Omental fat pad (tissue), 4 donors: ENCODE results near the gene PPARA. TPM values are rescaled to one million over a fixed set of nuclear protein-coding genes. Genes with fewer than 3 reads are reported as not detected.

Source experiments
- ATAC-seq: fragments of 150-250 bp; one replicate; pipeline ENCODE4 v1.9.1; 2016; ENCODE audit warnings: mild to moderate bottlenecking, moderate library complexity; ENCODE audit not compliant: low FRiP score
- DNase-seq: peaks from one replicate; pipeline ENCODE4 v3.0.0-alpha.2; 2019; ENCODE audit warnings: low spot score
- total RNA-seq, 4 donors: library from RNA; depleted of rRNA; stranded (reverse); fragments of >200 nt; gene quantifications; one replicate each; pipeline ENCODE4 v1.1.0, GENCODE V29; 2016
- TF ChIP-seq, protein P1 (sequence below), 3 donors: fragments of 450-650 bp; IDR thresholded peaks; one replicate each; pipeline ENCODE4 v1.5.1; 2016 to 2017; ENCODE audit warnings: antibody characterized with exemption in 3 of 3, mild to moderate bottlenecking in 3 of 3, moderate library complexity in 2 of 3

PPARA gene
- total RNA-seq, 4 donors from 2014 or later: 20.7 to 35.5 (median 30.4) TPM

DNA sequence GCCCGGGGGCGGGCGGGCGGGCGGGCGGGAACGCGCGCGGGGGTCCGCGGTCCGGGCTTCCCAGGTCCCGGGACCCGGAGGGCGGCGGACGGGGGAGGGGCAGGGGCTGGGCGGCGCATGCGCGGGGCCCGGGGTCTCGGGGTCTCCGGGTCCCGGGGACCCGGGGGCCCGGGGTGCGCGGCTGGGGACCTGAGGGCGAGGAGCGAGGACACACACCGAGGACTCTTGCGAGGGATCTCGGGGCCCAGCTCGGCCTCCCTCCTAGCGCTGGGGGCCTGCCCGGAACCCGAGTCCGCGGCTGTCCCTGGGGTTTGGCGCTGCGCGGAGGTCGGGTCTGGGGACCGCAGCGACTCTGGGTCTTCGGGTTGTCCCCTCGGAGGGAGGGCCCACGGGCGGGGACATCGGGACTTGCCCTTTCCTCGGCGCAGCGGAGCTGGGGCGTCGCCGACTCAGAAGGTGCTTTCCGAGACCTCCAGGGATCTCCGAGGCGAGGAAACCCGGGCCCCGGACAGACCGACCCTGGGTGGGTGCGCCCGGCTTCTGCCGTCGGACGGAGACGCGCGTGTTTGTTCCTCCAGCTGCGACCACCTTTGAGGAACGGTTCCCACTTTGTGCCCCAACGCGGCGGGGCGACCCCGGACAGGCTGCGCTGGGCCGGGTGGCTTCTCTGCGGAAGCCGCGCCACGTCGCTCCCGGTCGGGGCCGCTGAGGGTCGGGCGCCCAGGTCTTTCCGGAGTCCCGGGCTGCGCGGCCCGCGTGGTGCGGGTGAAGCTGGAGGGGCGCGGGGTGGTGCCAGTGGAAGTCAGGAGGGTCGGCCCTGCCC lies 540 bp downstream of the PPARA start:
- TF ChIP-seq, protein P1, sequence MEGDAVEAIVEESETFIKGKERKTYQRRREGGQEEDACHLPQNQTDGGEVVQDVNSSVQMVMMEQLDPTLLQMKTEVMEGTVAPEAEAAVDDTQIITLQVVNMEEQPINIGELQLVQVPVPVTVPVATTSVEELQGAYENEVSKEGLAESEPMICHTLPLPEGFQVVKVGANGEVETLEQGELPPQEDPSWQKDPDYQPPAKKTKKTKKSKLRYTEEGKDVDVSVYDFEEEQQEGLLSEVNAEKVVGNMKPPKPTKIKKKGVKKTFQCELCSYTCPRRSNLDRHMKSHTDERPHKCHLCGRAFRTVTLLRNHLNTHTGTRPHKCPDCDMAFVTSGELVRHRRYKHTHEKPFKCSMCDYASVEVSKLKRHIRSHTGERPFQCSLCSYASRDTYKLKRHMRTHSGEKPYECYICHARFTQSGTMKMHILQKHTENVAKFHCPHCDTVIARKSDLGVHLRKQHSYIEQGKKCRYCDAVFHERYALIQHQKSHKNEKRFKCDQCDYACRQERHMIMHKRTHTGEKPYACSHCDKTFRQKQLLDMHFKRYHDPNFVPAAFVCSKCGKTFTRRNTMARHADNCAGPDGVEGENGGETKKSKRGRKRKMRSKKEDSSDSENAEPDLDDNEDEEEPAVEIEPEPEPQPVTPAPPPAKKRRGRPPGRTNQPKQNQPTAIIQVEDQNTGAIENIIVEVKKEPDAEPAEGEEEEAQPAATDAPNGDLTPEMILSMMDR (IDR thresholded peaks at IDR 0.05): no peak
- DNase-seq: no peak
- peak; percentile 35 for ATAC-seq

DNA sequence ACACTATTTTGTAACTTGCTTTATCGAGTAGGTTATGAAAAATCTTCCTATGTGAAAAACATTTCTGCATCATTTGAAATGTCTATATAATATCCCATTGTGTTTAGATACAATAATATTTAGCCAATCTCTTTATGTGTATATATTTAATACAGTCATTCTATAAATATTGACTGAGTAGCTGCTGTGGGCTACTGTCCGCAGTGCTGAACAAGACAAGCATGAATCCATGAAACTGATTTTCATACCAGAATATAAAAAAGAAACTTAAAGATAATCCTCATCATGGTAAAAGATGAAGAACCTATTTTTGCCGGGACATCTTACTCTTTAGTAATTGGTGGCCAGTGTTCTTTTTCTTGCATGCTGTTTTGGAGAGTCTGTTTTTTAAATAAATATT lies 3.6 kb downstream of the PPARA start:
- DNase-seq (no peak), ATAC-seq (no peak)
- TF ChIP-seq, protein P1 (IDR thresholded peaks at IDR 0.05): no peak

DNA sequence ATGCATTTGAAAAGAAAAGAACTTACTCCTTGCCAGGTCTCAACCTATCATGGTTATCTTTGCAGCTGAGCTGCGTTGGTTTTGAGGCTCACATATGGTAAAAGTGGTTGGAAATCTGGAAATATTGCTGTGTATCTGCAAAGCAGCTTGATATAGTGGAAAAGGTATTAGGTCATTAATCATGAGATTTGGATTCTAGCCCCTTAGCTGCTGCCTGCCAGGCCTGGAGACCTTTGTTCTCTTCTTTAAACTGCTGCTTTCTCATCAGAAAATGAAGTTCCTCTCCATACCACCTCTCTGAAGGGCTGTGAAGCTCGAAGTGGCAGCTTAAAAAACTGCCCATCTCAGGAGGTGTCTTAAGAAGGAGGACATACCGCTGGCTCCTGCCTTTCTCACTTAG lies 5.7 kb downstream of the PPARA start:
- no peak for DNase-seq
- no peak for ATAC-seq
- TF ChIP-seq, protein P1 (IDR thresholded peaks at IDR 0.05): no peak

DNA sequence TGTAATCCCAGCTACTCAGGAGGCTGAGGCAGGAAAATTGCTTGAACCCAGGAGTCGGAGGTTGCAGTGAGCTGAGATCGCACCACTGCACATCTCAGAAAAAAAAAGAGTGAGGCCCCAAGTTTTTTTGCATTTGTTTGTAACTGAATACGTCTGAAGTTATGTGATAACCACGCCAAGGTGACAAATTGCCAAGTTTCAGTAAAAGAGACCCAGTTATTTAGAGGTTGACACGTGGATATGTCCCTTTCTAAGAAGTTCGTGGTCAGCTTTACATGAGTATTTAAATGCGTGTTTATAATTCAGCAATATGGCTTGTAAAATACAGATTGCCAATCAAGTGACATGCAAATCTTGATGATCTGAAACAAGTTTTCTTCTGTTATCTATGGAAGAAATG lies 8.0 kb downstream of the PPARA start:
- DNase-seq: no peak
- no peak for ATAC-seq
- TF ChIP-seq, protein P1 (IDR thresholded peaks at IDR 0.05): no peak

DNA sequence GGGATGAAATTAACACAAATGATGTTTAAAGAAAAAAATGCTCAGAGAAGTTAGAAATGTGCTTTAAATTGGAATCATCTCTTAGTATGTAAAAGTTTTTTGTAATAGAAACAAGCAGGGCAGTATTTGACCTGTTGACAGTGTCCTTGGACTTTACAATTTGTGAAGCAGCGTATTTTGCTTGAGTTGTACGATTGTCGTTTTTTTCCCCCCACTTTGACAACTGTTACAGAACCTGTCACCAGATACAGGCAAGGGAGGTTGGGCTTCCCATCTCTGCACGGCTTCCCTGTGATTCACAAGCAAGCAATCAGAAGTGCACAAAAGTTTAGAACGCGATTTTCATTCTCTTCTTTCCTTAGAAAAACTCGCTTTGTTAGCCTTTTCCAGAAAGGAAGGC lies 8.9 kb downstream of the PPARA start:
- ATAC-seq: no peak
- no peak for DNase-seq
- TF ChIP-seq, protein P1 (IDR thresholded peaks at IDR 0.05): no peak

DNA sequence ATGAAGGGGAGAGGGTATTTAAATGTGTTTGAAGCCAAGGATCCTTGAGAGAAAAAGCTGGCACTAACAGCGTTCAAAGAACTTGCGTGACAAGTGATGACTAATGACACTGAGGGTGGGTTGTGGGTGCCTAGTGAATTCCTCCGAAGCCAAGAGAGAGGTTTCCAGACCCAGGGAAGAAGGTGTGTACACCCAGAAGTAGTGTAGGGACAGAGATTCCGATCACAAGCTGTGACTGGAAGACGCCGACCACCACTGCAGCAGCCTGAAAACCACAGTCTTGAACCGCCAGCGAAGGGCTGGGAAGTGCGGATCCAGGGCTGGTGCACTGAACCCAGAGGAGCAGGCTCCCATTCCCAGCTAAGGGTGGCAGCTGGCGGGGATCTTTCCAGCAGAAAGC lies 9.5 kb downstream of the PPARA start:
- no peak for ATAC-seq
- no peak for DNase-seq
- TF ChIP-seq, protein P1 (IDR thresholded peaks at IDR 0.05): no peak

DNA sequence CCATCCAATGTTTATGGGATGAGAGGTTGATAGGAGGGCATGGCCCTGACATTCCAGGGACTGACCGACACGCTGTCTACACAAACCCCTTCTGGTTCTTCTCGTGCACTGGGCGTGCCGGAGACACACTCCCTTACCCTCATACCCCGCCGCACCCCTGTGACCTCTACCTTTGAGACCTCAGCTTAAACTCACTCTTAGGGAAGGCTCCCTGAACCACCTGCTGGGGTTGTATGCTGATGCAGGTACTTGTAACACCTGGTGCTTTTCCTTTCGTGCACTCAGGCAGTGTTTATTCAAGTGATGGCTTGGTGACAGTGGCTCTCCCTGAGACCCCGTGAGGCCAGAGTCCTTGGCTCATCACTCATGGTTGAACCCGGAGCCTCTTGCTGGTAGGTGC lies 12.0 kb downstream of the PPARA start:
- no peak for ATAC-seq
- TF ChIP-seq, protein P1 (IDR thresholded peaks at IDR 0.05): no peak

More for the DNA sequence above, 12.0 kb downstream of the PPARA start:
- no peak for DNase-seq
